ENCODE results near the gene MSRB1. TPM values are rescaled to one million over a fixed set of nuclear protein-coding genes. Genes with fewer than 3 reads are reported as not detected.

The MSRB1 gene
- total and polyA plus RNA-seq, 2 donors (not counting 3 experiments of a cell fraction or from before 2014, with no cell fraction given) = 25.0 to 42.1 TPM

- ChIA-PET POLR2A (no interaction called here), CTCF (interaction anchor here (1.0 to 1.9 kb wide), 4 partner anchors 8 to 13 kb away, joined by 3 to 7 read pairs (median 4); no protein-coding TSS in a partner anchor)
- H3K79me2 ChIP-seq (ENCODE audit: control insufficient read depth, insufficient read depth, low read length) = no peaks in the 10 kb centered on the region
- peaks cover 36 to 37% of the 10 kb centered on the region in 2 experiments for H3K27me3 ChIP-seq (ENCODE audit: control insufficient read depth in 2 of 2, insufficient read depth in 2 of 2, low read length in 2 of 2)
- H3K4me3 ChIP-seq (replicated peaks in 1 of 3; ENCODE audit: insufficient read depth in 1 of 3, low read depth in 1 of 3, low read length in 3 of 3) = no peak overlapping the region
- FAIRE-seq (no peak), DNase-seq (ENCODE audit: low read depth, low spot score) (no peak)
- no peak overlapping the region for H3K27ac ChIP-seq (ENCODE audit: insufficient read depth, low read depth, low read length)
- intact Hi-C loops (cut with micrococcal nuclease) = loop anchor here (5.0 kb wide), 1 partner anchor 694 kb away; no protein-coding TSS in a partner anchor
- no peak overlapping the region for H3K4me2 ChIP-seq (ENCODE audit: insufficient read depth, low read length)
- no peaks in the 10 kb centered on the region for H3K9me3 ChIP-seq (replicated peaks; ENCODE audit: control insufficient read depth, insufficient read depth, low read length)
- H3K9me1 ChIP-seq (replicated peaks; ENCODE audit: control insufficient read depth, extremely low read depth, insufficient read depth, low read length) = no peaks in the 10 kb centered on the region
- no TSS peak for BruUV-seq (replicated peaks)
- H3K9ac ChIP-seq (replicated peaks; ENCODE audit: extremely low read depth, insufficient read depth, low read length) = no peak overlapping the region
- H3K36me3 ChIP-seq (ENCODE audit: control insufficient read depth in 2 of 2, extremely low read depth in 1 of 2, insufficient read depth in 2 of 2, low read length in 2 of 2) = no peaks in the 10 kb centered on the region
- dilution Hi-C loops (cut with MboI; ENCODE audit: extremely low pct_ligation_motif_present, low sequenced_read_pairs) = no loop called here
- no peak overlapping the region for H2AFZ ChIP-seq (ENCODE audit: low read depth, low read length)
- H3K4me1 ChIP-seq (ENCODE audit: control insufficient read depth, extremely low read depth, insufficient read depth, low read length) = no peaks in the 10 kb centered on the region
- H4K20me1 ChIP-seq (replicated peaks; ENCODE audit: control insufficient read depth, extremely low read depth, insufficient read depth, low read length) = no peaks in the 10 kb centered on the region
- no peak for TF ChIP-seq EZH2 (IDR thresholded peaks at IDR 0.05; ENCODE audit: borderline replicate concordance, low read depth, low read length, severe bottlenecking)
- TF ChIP-seq GATA2 (IDR thresholded peaks at IDR 0.05; ENCODE audit: insufficient read depth, insufficient read length, low read depth, low read length) = no peak
- TF ChIP-seq JUN (IDR thresholded peaks at IDR 0.05; ENCODE audit: borderline replicate concordance, insufficient read depth, insufficient read length, low read depth) = no peak
- no peak for TF ChIP-seq POLR2A (IDR thresholded peaks at IDR 0.05; ENCODE audit: low read depth, low read length)
- no peak for TF ChIP-seq FOS (IDR thresholded peaks at IDR 0.05; ENCODE audit: borderline replicate concordance, insufficient read depth, low read length)
- TF ChIP-seq POLR2AphosphoS5 (IDR thresholded peaks at IDR 0.05; ENCODE audit: insufficient read depth, low read depth, low read length) = no peak
- no peak for TF ChIP-seq MAX (IDR thresholded peaks at IDR 0.05; ENCODE audit: insufficient read depth, insufficient read length)
- TF ChIP-seq CTCF (IDR thresholded peaks at IDR 0.05; ENCODE audit: extremely low read depth in 1 of 2, insufficient read depth in 1 of 2, low read depth in 1 of 2, low read length in 2 of 2) = no peak
- no peak for TF ChIP-seq MYC (IDR thresholded peaks at IDR 0.05; ENCODE audit: low read depth, low read length)
Observed at GRCh38 chr16:1915732-1916639, 27.0 kb downstream of the MSRB1 start.

All from endothelial cell of umbilical vein (primary cell).